ENCODE data around the gene TICAM2. TPM values are rescaled to one million over a fixed set of nuclear protein-coding genes. Genes with fewer than 3 reads are reported as not detected.

The TICAM2 gene
- total and polyA plus RNA-seq, 9 of the 15 experiments (the other 6 are each of a cell fraction or from before 2014, with no cell fraction given): 0.15 to 1.8 (median 0.98) TPM

DNA sequence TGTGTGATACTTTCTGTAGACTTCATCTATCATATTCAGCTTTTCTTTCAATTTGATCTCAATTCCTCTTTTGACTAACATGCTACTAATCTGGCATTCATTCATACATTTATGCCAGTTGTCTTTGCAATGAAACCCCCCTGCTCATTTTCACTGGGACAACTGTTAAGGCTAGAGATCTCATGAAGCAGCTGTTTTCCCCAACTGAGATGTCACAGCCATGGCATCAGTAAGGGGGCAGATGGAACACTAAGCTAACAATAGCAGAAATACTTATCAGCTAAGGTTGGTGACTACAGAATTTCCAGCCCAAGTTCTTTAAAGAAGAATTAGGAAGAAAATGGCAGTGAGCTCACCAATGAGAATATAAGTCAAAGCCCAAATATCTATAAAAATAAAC is 14.2 kb upstream of the TICAM2 start:
- TF ChIP-seq CXXC5 (CRISPR knock-in tag; IDR thresholded peaks at IDR 0.05) (no peak), E2F3 (CRISPR knock-in tag; IDR thresholded peaks at IDR 0.05) (no peak), HCFC1 (IDR thresholded peaks at IDR 0.05; ENCODE audit: low read depth, low read length) (no peak), EP300 (IDR thresholded peaks at IDR 0.05; ENCODE audit: low read length) (no peak), MAFF (IDR thresholded peaks at IDR 0.05; ENCODE audit: low read length) (no peak), ZNF717 (CRISPR knock-in tag; IDR thresholded peaks at IDR 0.05) (no peak), NR4A1 (CRISPR knock-in tag; IDR thresholded peaks at IDR 0.05) (no peak), NR4A1 (tag; IDR thresholded peaks at IDR 0.05) (no peak), ZNF668 (CRISPR knock-in tag; IDR thresholded peaks at IDR 0.05) (no peak)
- TF ChIP-seq, protein P1, sequence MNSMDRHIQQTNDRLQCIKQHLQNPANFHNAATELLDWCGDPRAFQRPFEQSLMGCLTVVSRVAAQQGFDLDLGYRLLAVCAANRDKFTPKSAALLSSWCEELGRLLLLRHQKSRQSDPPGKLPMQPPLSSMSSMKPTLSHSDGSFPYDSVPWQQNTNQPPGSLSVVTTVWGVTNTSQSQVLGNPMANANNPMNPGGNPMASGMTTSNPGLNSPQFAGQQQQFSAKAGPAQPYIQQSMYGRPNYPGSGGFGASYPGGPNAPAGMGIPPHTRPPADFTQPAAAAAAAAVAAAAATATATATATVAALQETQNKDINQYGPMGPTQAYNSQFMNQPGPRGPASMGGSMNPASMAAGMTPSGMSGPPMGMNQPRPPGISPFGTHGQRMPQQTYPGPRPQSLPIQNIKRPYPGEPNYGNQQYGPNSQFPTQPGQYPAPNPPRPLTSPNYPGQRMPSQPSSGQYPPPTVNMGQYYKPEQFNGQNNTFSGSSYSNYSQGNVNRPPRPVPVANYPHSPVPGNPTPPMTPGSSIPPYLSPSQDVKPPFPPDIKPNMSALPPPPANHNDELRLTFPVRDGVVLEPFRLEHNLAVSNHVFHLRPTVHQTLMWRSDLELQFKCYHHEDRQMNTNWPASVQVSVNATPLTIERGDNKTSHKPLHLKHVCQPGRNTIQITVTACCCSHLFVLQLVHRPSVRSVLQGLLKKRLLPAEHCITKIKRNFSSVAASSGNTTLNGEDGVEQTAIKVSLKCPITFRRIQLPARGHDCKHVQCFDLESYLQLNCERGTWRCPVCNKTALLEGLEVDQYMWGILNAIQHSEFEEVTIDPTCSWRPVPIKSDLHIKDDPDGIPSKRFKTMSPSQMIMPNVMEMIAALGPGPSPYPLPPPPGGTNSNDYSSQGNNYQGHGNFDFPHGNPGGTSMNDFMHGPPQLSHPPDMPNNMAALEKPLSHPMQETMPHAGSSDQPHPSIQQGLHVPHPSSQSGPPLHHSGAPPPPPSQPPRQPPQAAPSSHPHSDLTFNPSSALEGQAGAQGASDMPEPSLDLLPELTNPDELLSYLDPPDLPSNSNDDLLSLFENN (IDR thresholded peaks at IDR 0.05; ENCODE audit: low read depth in 2 of 2, low read length in 2 of 2): no peak
- TF ChIP-seq, protein P2, sequence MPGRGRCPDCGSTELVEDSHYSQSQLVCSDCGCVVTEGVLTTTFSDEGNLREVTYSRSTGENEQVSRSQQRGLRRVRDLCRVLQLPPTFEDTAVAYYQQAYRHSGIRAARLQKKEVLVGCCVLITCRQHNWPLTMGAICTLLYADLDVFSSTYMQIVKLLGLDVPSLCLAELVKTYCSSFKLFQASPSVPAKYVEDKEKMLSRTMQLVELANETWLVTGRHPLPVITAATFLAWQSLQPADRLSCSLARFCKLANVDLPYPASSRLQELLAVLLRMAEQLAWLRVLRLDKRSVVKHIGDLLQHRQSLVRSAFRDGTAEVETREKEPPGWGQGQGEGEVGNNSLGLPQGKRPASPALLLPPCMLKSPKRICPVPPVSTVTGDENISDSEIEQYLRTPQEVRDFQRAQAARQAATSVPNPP (IDR thresholded peaks at IDR 0.05; ENCODE audit: borderline replicate concordance, insufficient read depth, insufficient read length): no peak
- FAIRE-seq: no peak
- peaks cover 3% of the 10 kb centered on the region in 2 experiments; a peak in 2 of 5 replicates for H3K4me1 ChIP-seq (replicated peaks in 1 of 2; ENCODE audit: control insufficient read depth in 2 of 2, insufficient read depth in 2 of 2, low read length in 2 of 2)
- no peaks in the 10 kb centered on the region for H3K27me3 ChIP-seq (ENCODE audit: control insufficient read depth in 2 of 2, insufficient read depth in 2 of 2, low read length in 2 of 2)
- POLR2A ChIA-PET: interaction anchor here (0.9 to 2.0 kb wide), 4 partner anchors 8 to 13 kb away, joined by 3 to 11 read pairs (median 4); no protein-coding TSS in a partner anchor
- peaks cover 43% of the 10 kb centered on the region for H3K79me2 ChIP-seq (ENCODE audit: control insufficient read depth, insufficient read depth, low read length)
- H3K4me3 ChIP-seq: no peak overlapping the region
- H3K9me3 ChIP-seq (replicated peaks; ENCODE audit: control insufficient read depth, insufficient read depth, low read depth, low read length): no peaks in the 10 kb centered on the region
- CTCF ChIA-PET (ENCODE audit: low intra/inter-chr PET ratio): no interaction called here
- no TSS peak for BruUV-seq (replicated peaks)
- no peak overlapping the region for H2AFZ ChIP-seq (ENCODE audit: low read depth, low read length)
- peaks cover under 1% of the 10 kb centered on the region for H3K9me1 ChIP-seq (ENCODE audit: control insufficient read depth, insufficient read depth, low read length)
- ATAC-seq: no peak
- H4K20me1 ChIP-seq (replicated peaks; ENCODE audit: control insufficient read depth, insufficient read depth, low read length): 0 out of 2 replicates have a peak, but pooled peaks cover 2% of the 10 kb centered on the region
- no peak for DNase-seq (ENCODE audit: extremely low read depth in 1 of 4, low spot score in 3 of 4)
- in situ Hi-C loops (cut with MboI): no loop called here
- H3K9ac ChIP-seq (ENCODE audit: insufficient read depth in 1 of 2, low read depth in 2 of 2, low read length in 2 of 2): no peak overlapping the region
- H3K36me3 ChIP-seq (ENCODE audit: control insufficient read depth, insufficient read depth, low read length): peaks cover 84% of the 10 kb centered on the region
- intact Hi-C loops (cut with micrococcal nuclease): no loop called here
- no peak overlapping the region for H3K27ac ChIP-seq (ENCODE audit: extremely low read depth, low read depth, low read length)
- H3K4me2 ChIP-seq (ENCODE audit: insufficient read depth, low read length): no peak overlapping the region
